ENCODE data around the gene MORF4L2. TPM values are rescaled to one million over a fixed set of nuclear protein-coding genes. Genes with fewer than 3 reads are reported as not detected.

The MORF4L2 gene
- total and polyA plus RNA-seq, 9 of the 15 experiments (the other 6 are each of a cell fraction or from before 2014, with no cell fraction given) = 324 to 781 (median 420) TPM

GRCh38 chrX:103687073-103687695 is 685 bp upstream of the MORF4L2 start (continued):
- no peak for TF ChIP-seq ARID3B (CRISPR knock-in tag; IDR thresholded peaks at IDR 0.05; ENCODE audit: borderline replicate concordance)
- TF ChIP-seq NR2C1 (IDR thresholded peaks at IDR 0.05) = peak; percentile 78
- TF ChIP-seq NR2C1 (tag; IDR thresholded peaks at IDR 0.05) = peak; percentile 78
- TF ChIP-seq ILK (tag; IDR thresholded peaks at IDR 0.05; ENCODE audit: borderline replicate concordance, low read depth) = no peak
- peak; percentile 40 for TF ChIP-seq FIP1L1 (IDR thresholded peaks at IDR 0.05; ENCODE audit: low read depth, low read length, poor library complexity, severe bottlenecking)
- peak in 1 of 2 experiments; percentile 87; a peak in 2 of 4 replicates for TF ChIP-seq ZNF318 (IDR thresholded peaks at IDR 0.05; ENCODE audit: borderline replicate concordance in 1 of 2, low read depth in 1 of 2)
- 0 out of 2 replicates have a peak, but pooled peaks have one; percentile 47 for TF ChIP-seq RB1 (IDR thresholded peaks at IDR 0.05; ENCODE audit: low read depth)
- no peak for TF ChIP-seq GATA2 (CRISPR knock-in tag; IDR thresholded peaks at IDR 0.05)
- TF ChIP-seq FOXJ3 (CRISPR knock-in tag; IDR thresholded peaks at IDR 0.05) = no peak
- TF ChIP-seq FUS (optimal IDR thresholded peaks at IDR 0.05; ENCODE audit: low read depth, low read length) = no peak
- TF ChIP-seq MAX (CRISPR knock-in tag; IDR thresholded peaks at IDR 0.05) = peak; percentile 89
- no peak for TF ChIP-seq ZNF518B (CRISPR knock-in tag; IDR thresholded peaks at IDR 0.05)

Data from K562 (cell line).